Brain microvascular endothelial cell (primary cell): ENCODE data around the gene GDAP1L1.

Experiments used
- DNase-seq: peaks from one replicate; pipeline ENCODE4 v3.0.0-alpha.2; 2020
- H3K27ac ChIP-seq: fragments of 250-450 bp; sonication (Bioruptor Pico); 2 replicates; pipeline ENCODE4 v1.5.1; 2020; ENCODE audit warnings: mild to moderate bottlenecking, moderate library complexity
- H3K27me3 ChIP-seq: fragments of 250-450 bp; sonication (Bioruptor Pico); replicated peaks from 2 replicates; pipeline ENCODE4 v1.5.1; 2020; ENCODE audit warnings: mild to moderate bottlenecking
- H3K36me3 ChIP-seq: fragments of 250-450 bp; sonication (Bioruptor Pico); replicated peaks from 2 replicates; pipeline ENCODE4 v1.5.1; 2020; ENCODE audit warnings: mild to moderate bottlenecking
- H3K4me3 ChIP-seq: 2 replicates; pipeline ENCODE4 v1.5.1; 2011; ENCODE audit warnings: low read depth, mild to moderate bottlenecking, control low read depth, low read length, moderate library complexity
- in situ Hi-C: cut with HindIII; loops from 2 replicates; pipeline ENCODE4 v1.10.0; 2017; ENCODE audit warnings: low sequenced_read_pairs, low pct_ligation_motif_present
- TF ChIP-seq, protein P1 (sequence below): IDR thresholded peaks from 2 replicates; pipeline ENCODE4 v1.5.1; 2011; ENCODE audit warnings: low read depth, mild to moderate bottlenecking, moderate library complexity, low read length, control low read depth, inconsistent platforms; ENCODE audit errors: missing control alignments

Gene GDAP1L1

DNA sequence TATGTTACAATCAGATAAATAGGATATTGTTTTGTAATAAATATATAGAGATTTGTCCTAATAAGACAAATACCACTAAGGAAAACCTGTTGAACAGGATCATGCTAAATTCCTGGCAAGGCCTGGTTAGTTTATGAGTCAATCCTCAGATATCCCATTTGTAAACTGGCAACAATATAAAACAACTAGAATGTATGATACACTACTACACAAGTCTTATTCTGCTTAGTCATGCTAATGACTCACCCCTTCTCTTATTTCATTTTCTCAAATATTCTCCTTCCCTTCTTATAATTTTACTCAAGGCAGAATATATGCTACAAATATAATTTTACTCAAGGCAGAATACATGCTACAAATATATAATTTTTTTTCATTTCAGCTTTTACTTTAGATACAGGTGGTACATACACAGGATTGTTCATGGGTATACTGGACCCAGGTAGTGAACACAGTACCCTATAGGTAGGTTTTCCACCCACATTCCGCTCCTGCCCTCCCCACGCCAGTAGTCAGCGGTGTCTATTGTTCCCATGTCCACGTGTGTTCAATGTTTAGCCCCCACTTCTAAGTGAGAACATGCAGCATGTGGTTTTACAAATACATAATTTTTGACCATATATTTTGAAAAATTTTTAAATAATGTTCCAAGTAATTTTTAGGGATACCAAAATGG, 42.8 kb upstream of the GDAP1L1 start:
- no peak overlapping the region for H3K4me3 ChIP-seq
- peaks cover 11% of the 10 kb centered on the region for H3K36me3 ChIP-seq
- TF ChIP-seq, protein P1, sequence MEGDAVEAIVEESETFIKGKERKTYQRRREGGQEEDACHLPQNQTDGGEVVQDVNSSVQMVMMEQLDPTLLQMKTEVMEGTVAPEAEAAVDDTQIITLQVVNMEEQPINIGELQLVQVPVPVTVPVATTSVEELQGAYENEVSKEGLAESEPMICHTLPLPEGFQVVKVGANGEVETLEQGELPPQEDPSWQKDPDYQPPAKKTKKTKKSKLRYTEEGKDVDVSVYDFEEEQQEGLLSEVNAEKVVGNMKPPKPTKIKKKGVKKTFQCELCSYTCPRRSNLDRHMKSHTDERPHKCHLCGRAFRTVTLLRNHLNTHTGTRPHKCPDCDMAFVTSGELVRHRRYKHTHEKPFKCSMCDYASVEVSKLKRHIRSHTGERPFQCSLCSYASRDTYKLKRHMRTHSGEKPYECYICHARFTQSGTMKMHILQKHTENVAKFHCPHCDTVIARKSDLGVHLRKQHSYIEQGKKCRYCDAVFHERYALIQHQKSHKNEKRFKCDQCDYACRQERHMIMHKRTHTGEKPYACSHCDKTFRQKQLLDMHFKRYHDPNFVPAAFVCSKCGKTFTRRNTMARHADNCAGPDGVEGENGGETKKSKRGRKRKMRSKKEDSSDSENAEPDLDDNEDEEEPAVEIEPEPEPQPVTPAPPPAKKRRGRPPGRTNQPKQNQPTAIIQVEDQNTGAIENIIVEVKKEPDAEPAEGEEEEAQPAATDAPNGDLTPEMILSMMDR = no peak
- no peaks in the 10 kb centered on the region for H3K27me3 ChIP-seq
- DNase-seq = peak; percentile 57
- peak overlapping the region; percentile 43 for H3K27ac ChIP-seq
- in situ Hi-C loops = no loop called here

DNA sequence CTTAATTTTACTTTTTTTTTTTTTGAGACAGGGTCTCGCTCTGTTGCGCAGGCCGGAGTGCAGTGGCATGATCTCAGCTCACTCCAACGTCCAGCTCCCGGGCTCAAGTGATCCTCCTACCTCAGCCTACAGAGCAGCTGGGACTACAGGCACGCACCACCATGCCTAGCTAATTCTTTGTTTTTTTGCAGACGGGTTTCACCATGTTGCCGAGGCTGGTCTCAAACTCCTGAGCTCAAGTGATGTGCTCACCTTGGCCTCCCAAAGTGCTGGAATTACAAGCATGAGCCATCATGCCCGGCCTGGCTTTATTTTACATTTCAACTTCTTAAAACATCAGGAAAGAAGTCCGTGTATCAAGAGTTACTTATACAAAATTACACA, 42.3 kb upstream of the GDAP1L1 start:
- Histone ChIP-seq H3K36me3 (peaks cover 7% of the 10 kb centered on the region), H3K4me3 (no peak overlapping the region), H3K27me3 (no peaks in the 10 kb centered on the region), H3K27ac (peak overlapping the region; percentile 43)
- TF ChIP-seq, protein P1 = no peak
- in situ Hi-C loops = no loop called here
- DNase-seq = no peak

GRCh38 chr20:44206132-44206531, 41.0 kb upstream of the GDAP1L1 start:
- DNase-seq = no peak
- Histone ChIP-seq H3K36me3 (peaks cover 6% of the 10 kb centered on the region), H3K4me3 (no peak overlapping the region), H3K27ac (no peak overlapping the region), H3K27me3 (no peaks in the 10 kb centered on the region)
- in situ Hi-C loops = no loop called here
- TF ChIP-seq, protein P1 = no peak

- in situ Hi-C loops = no loop called here
- Histone ChIP-seq H3K27ac (no peak overlapping the region), H3K36me3 (peaks cover 3% of the 10 kb centered on the region), H3K27me3 (no peaks in the 10 kb centered on the region), H3K4me3 (no peak overlapping the region)
- TF ChIP-seq, protein P1 = no peak
- DNase-seq = no peak
Measured at GRCh38 chr20:44207126-44207723, 39.9 kb upstream of the GDAP1L1 start.

GRCh38 chr20:44208165-44208564, 38.9 kb upstream of the GDAP1L1 start:
- TF ChIP-seq, protein P1 = no peak
- Histone ChIP-seq H3K27ac (no peak overlapping the region), H3K36me3 (peaks cover 3% of the 10 kb centered on the region), H3K4me3 (no peak overlapping the region), H3K27me3 (no peaks in the 10 kb centered on the region)
- no peak for DNase-seq
- in situ Hi-C loops = no loop called here

DNA sequence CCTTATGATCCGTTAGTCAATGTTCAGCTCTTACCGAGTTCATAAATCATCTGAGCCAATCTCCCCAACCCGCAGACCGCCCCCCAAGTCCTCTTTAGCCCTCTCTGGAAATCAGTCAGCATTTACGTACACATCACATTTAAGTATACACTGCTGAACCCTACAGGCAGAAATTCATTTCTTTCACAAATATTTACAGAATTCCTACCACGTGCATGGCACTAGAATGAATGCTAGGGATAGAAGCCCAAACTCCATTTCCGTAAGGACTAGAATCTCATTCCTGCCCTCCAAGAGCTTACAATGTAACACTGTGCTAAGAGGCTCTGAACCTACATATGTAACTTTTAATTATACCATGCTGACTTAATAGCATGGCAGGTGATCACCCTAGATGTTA, 38.3 kb upstream of the GDAP1L1 start:
- H3K36me3 ChIP-seq = peaks cover 3% of the 10 kb centered on the region
- DNase-seq = no peak
- no peak overlapping the region for H3K27ac ChIP-seq
- TF ChIP-seq, protein P1 = no peak
- H3K27me3 ChIP-seq = no peaks in the 10 kb centered on the region
- H3K4me3 ChIP-seq = peak overlapping the region; percentile 96
- in situ Hi-C loops = no loop called here
